Measurements from ENCODE around the gene RAB6D. TPM values are rescaled to one million over a fixed set of nuclear protein-coding genes. Genes with fewer than 3 reads are reported as not detected.
"Not testable (repeated sequence)": the region's sequence is repeated elsewhere in the genome, so short reads cannot be mapped to it uniquely, and the experiment has no call there.

Gene RAB6D
- total RNA-seq (2014; rRNA removed; shearing (Covaris generic)): 0.08 and 0.25 TPM in 2 replicates

- DNase-seq (ENCODE audit: low spot score): not testable (repeated sequence)
Observed at GRCh38 chr2:131363703-131364186, at the start of gene RAB6D. Gene RAB6D (minus strand): TSS chr2:131364168. CDS start chr2:131363720, 448 bp downstream.

GRCh38 chr2:131413148-131413747 is 49.3 kb upstream of the RAB6D start:
- DNase-seq (ENCODE audit: low spot score): peak; percentile 78

GRCh38 chr2:131410173-131410572 is 46.2 kb upstream of the RAB6D start:
- no peak for DNase-seq (ENCODE audit: low spot score)

GRCh38 chr2:131408778-131409177 is 44.8 kb upstream of the RAB6D start:
- DNase-seq (ENCODE audit: low spot score): no peak

DNA sequence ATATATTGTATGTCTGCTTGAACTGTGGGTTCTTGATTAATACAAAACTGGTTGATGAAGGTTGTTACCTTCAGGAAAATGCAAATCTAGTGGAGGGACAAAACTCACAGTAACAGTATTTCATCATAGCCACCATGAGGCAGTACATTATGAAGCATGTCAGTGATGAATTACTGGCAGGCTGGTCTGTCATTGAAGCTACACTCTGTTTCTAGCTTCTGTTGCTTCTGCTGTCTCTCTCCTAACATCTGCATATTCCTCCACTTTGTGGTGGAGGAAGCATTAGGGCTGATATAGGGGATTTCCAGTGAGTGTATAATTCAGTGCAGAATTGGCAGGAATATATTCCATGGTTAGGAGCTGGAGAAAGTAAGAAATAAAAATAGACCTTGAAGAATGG is 44.2 kb upstream of the RAB6D start:
- DNase-seq (ENCODE audit: low spot score): no peak

- DNase-seq (ENCODE audit: low spot score): no peak
Observed at GRCh38 chr2:131404753-131405152, 40.8 kb upstream of the RAB6D start.

DNA sequence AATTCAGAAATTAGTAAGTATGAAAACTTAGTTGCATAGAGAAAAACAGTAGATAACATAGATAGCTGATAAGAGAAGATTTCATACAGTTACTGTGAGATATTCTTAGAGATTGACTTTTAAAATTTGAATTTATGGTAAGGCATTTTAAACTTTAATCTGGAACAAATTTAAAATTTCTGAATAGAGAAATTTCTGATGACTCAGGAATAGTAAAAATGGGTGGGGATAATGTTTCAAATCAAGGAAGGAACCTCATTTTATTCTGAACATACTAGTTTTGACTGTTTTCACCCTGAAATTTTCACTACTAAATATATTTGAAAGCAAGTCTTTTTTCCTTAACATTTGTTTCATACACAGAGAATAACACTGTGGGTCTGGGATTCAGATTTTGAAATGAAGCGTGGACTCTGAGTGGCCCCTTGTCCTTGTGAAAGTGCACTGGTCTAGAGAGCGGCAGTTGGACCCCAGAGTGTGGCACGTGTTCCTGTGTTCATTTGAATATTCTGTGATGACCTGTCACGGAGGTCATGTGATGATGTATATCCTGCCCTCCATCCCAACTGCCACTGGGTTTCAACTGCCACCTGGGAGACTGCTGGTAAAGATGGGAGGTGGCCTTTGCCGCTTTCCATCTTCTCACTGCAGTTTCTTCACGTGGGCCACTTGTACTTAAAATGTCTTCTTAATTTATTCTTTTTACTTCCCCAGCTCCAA is 38.5 kb upstream of the RAB6D start:
- DNase-seq (ENCODE audit: low spot score): no peak

DNA sequence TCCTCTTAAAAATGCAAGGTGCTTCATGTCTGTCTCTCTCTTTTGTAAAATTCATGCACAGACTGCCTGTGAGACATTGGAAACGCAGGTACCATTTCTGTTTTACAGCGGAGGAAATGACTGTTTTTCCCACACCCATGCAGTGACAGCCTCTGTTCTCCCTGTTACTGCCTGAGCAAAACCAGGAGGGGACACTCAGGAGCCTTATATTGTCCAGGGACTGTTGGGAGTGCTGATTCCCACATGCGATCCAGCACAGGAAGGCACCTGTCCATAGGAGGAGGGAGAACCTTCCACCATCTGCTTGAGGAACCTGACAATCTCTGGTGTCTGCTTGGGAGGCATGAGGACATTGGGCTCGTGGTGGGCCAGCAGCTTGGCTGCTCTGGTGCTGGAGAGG is 36.9 kb upstream of the RAB6D start:
- DNase-seq (ENCODE audit: low spot score): no peak

GRCh38 chr2:131400441-131400840 is 36.5 kb upstream of the RAB6D start:
- DNase-seq (ENCODE audit: low spot score): not testable (repeated sequence)

DNA sequence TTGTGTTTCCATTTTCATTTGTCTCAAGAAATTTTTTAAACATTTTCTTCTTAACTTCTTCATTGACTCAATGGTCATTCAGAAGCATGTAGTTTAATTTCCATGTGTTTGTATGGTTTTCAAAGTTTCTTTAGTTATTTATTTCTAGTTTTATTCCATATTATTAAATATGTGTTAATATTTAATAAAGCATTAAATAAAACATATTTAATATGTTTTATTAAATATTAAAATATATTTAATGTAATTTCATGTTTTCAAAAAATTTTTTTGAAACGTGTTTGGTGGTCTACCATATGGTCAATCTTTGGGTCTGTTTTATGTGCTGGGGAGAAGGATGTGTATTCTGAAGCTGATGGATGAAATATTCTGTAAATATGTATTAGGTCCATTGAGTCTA is 32.2 kb upstream of the RAB6D start:
- not testable (repeated sequence) for DNase-seq (ENCODE audit: low spot score)

GRCh38 chr2:131395024-131395645 is 31.2 kb upstream of the RAB6D start:
- DNase-seq (ENCODE audit: low spot score): not testable (repeated sequence)

DNA sequence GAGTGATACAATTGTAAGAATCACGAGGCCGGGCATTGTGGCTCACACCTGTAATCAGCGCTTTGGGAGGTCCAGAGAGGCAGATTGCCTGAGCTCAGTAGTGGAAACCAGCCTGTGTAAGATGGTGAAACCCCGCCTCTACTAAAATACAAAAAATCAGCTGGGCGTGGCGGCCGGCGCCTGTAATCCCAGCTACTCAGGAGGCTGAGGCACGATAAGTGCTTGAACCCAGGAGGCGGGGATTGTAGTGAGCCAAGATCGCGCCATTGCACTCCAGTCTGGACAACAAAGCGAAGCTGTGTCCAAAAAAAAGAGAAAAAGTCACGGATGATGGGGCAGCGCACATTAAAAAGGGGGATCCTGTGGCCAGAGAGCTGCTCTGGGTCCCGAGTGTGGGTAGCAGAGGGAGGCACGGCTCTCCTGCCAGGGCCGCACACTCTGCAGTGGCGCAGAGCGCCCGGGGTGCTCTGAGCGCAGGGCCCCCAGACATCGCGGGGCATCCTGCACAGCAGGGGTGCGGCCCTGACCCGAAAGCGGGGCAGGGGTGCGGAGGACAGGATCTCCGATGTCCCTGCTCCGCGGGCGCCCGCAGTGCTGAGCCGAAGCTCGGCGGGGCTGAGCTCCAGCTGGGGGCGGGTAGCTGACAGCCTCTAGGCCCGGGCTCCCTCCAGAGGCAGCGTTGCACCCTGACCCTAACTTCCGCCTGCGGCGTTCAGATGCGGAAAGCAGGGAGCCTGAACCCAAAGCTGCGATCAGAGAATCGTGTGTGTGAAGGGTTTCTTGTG is 30.4 kb upstream of the RAB6D start:
- DNase-seq (ENCODE audit: low spot score): no peak

DNA sequence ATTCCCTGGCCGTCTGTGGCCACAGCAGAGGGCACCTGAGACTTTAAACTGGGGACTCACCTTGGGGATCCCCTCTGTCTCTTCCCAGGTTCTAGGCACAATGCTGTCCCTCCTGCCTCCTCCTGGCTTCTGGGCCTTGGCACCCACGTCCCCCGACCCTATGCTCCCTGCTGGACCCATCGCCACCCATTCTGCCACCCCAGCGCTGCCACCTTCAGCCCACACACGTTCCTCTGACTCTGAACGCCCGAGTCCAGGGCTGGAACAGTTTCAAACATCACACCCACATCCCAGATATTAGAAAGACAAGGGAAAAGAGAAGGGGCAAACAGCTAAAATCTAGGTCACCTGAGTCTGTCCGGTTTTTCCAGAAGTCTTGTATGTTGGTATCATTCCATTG is 28.0 kb upstream of the RAB6D start:
- not testable (repeated sequence) for DNase-seq (ENCODE audit: low spot score)

- DNase-seq (ENCODE audit: low spot score): not testable (repeated sequence)
Observed at GRCh38 chr2:131391471-131391870, 27.5 kb upstream of the RAB6D start.

- not testable (repeated sequence) for DNase-seq (ENCODE audit: low spot score)
Observed at GRCh38 chr2:131390495-131391130, 26.6 kb upstream of the RAB6D start.

DNA sequence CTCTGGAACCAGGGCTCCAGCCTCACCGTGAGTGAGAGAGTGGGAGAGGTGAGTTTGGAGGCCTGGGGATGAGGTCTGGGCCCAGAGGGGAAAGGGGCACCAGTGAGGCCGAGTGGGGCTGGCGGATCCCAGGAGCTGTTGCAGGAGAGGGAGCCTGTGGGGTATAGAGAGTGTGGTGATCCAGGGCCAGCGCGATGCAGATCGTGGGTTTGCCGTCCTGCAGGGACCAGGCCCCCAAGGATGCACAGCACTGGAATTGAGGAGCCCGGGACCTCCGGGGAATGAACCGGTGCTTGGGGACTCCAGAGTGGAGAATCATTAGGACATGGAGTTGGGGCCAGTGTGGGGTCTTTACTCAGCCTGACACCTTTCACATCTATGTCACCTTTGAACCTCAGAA is 25.7 kb upstream of the RAB6D start:
- DNase-seq (ENCODE audit: low spot score): no peak

GRCh38 chr2:131388834-131389233 is 24.9 kb upstream of the RAB6D start:
- not testable (repeated sequence) for DNase-seq (ENCODE audit: low spot score)

DNA sequence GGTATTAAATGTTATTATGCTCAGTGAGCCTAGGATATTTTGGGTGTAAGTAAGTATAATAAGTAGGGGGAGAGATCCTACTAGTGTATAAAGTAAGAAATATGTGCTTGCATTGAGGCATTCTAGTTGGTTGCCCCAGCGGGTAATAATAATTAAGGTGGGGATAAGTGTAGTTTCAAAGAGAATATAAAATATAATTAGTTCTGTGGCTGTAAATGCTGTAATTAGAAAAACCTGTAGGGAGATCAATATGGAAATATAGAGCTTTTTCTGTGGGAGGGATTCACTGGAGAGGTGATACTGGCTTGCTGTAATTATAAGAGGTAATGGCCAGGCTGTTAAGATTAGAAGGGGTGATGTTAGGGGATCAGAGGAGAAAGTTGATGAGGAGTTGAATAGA is 9.1 kb upstream of the RAB6D start:
- not testable (repeated sequence) for DNase-seq (ENCODE audit: low spot score)

GRCh38 chr2:131369954-131370353 is 6.0 kb upstream of the RAB6D start:
- no peak for DNase-seq (ENCODE audit: low spot score)

DNA sequence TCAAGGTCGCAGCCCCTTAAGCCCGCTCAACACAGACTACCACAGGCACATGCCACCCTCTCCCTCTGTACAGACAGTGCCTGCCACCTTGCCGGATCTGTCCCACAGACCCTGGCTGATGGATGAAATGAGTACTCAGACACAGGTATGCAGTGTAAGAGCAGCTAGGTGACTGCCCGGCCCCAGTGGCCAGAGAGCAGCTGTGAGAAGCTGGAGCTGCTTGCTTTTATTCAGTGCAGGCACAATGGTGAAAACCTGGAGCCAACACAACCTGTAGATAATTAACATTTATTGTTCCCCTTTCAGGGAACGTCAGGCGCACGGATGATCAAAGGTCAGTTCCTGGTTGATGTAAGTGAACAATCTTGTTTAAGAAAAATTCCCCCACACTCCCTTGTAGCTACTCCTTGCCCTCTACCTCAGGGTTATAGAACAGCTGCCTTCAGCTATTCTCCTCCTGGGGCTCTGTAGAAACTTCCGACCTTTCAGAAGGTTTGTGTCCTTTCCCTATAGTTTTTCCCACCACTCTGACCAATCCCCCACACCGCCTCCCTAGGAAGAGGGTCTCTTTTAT is 4.6 kb upstream of the RAB6D start:
- peak; percentile 59 for DNase-seq (ENCODE audit: low spot score)

- no peak for DNase-seq (ENCODE audit: low spot score)
Observed at GRCh38 chr2:131367352-131367751, 3.4 kb upstream of the RAB6D start.
